WTC11 (cell line): ENCODE measurements around the gene DIP2A. TPM values are rescaled to one million over a fixed set of nuclear protein-coding genes. Genes with fewer than 3 reads are reported as not detected.

Source experiments
- ATAC-seq: fragments of 200-7000 bp; cut with Tn5 transposase; 2 replicates; pipeline ENCODE4 v1.10.0; 2021; ENCODE audit warnings: mild to moderate bottlenecking, moderate library complexity
- CTCF ChIA-PET: fragments of 300-600 bp; sonication (Branson Sonifier 250); formaldehyde crosslinking; loops from one replicate; lab custom pipeline; 2021; ENCODE audit warnings: antibody characterized with exemption; lab: Charles Lee
- POLR2A ChIA-PET: fragments of 350-600 bp; sonication (Branson Sonifier 250); formaldehyde crosslinking; loops from one replicate; lab custom pipeline; 2021; ENCODE audit warnings: antibody characterized with exemption; lab: Charles Lee
- DNase-seq: peaks from one replicate; pipeline ENCODE4 v3.0.0; 2021; ENCODE audit warnings: low spot score
- H3K27ac Mint-ChIP-seq: 2 replicates; pipeline ENCODE4 v1.8.0; 2021; ENCODE audit warnings: mixed read lengths
- H3K27me3 Mint-ChIP-seq: 2 replicates; pipeline ENCODE4 v1.8.0; 2021; ENCODE audit warnings: low read depth, mild to moderate bottlenecking, moderate library complexity, mixed read lengths
- H3K36me3 Mint-ChIP-seq: 2 replicates; pipeline ENCODE4 v1.8.0; 2021; ENCODE audit warnings: mixed read lengths
- H3K4me1 Mint-ChIP-seq: 2 replicates; pipeline ENCODE4 v1.8.0; 2022; ENCODE audit warnings: mixed read lengths
- H3K4me3 Mint-ChIP-seq: 2 replicates; pipeline ENCODE4 v1.8.0; 2021; ENCODE audit warnings: mild to moderate bottlenecking, moderate library complexity, mixed read lengths
- H3K9me3 Mint-ChIP-seq: 2 replicates; pipeline ENCODE4 v1.8.0; 2021; ENCODE audit warnings: mixed read lengths
- CREM ChIP-seq: sonication (generic); formaldehyde crosslinking; IDR thresholded peaks from 2 replicates; pipeline ENCODE4 v1.8.1; 2022; ENCODE audit warnings: mild to moderate bottlenecking, missing genetic modification reagents, moderate library complexity
- ELF4 ChIP-seq: sonication (generic); formaldehyde crosslinking; IDR thresholded peaks from 2 replicates; pipeline ENCODE4 v1.8.1; 2022; ENCODE audit warnings: low read depth, mild to moderate bottlenecking, moderate library complexity, missing genetic modification reagents
- ESRRA ChIP-seq: sonication (generic); formaldehyde crosslinking; IDR thresholded peaks from 2 replicates; pipeline ENCODE4 v1.8.1; 2022; ENCODE audit warnings: mild to moderate bottlenecking, missing genetic modification reagents, borderline replicate concordance
- FOXJ3 ChIP-seq: sonication (generic); formaldehyde crosslinking; IDR thresholded peaks from 2 replicates; pipeline ENCODE4 v1.9.0; 2021; ENCODE audit warnings: missing genetic modification reagents, mild to moderate bottlenecking, borderline replicate concordance
- IRF2 ChIP-seq: sonication (generic); formaldehyde crosslinking; IDR thresholded peaks from 2 replicates; pipeline ENCODE4 v1.8.0; 2022; ENCODE audit warnings: low read depth, missing genetic modification reagents, borderline replicate concordance
- JAZF1 ChIP-seq: fragments of 250-450 bp; sonication (Bioruptor Pico); IDR thresholded peaks from 2 replicates; pipeline ENCODE4 v1.9.0; 2021; ENCODE audit warnings: moderate library complexity, mild to moderate bottlenecking, inconsistent platforms
- MYBL2 ChIP-seq: sonication (generic); formaldehyde crosslinking; IDR thresholded peaks from 2 replicates; pipeline ENCODE4 v1.8.1; 2023; ENCODE audit warnings: mild to moderate bottlenecking, moderate library complexity, missing genetic modification reagents
- PRRX2 ChIP-seq: fragments of 250-450 bp; sonication (Bioruptor Pico); IDR thresholded peaks from 2 replicates; pipeline ENCODE4 v1.8.0; 2021; ENCODE audit warnings: mild to moderate bottlenecking
- RORB ChIP-seq: fragments of 250-450 bp; sonication (Bioruptor Pico); IDR thresholded peaks from 2 replicates; pipeline ENCODE4 v1.9.0; 2021; ENCODE audit warnings: mild to moderate bottlenecking
- SMAD4 ChIP-seq: sonication (generic); formaldehyde crosslinking; IDR thresholded peaks from 2 replicates; pipeline ENCODE4 v1.8.0; 2022; ENCODE audit warnings: mild to moderate bottlenecking, missing genetic modification reagents
- SP1 ChIP-seq: sonication (generic); formaldehyde crosslinking; conservative IDR thresholded peaks from 2 replicates; pipeline ENCODE4 v1.8.1; 2022; ENCODE audit warnings: missing genetic modification reagents
- TEAD4 ChIP-seq: sonication (generic); formaldehyde crosslinking; IDR thresholded peaks from 2 replicates; pipeline ENCODE4 v1.8.0; 2022; ENCODE audit warnings: mild to moderate bottlenecking, missing genetic modification reagents
- ZBTB21 ChIP-seq: sonication (generic); formaldehyde crosslinking; IDR thresholded peaks from 2 replicates; pipeline ENCODE4 v1.8.1; 2023; ENCODE audit warnings: mild to moderate bottlenecking, missing genetic modification reagents, borderline replicate concordance
- ZNF121 ChIP-seq: sonication (generic); formaldehyde crosslinking; IDR thresholded peaks from 2 replicates; pipeline ENCODE4 v1.8.0; 2023; ENCODE audit warnings: missing genetic modification reagents
- ZNF219 ChIP-seq: sonication (generic); formaldehyde crosslinking; IDR thresholded peaks from 2 replicates; pipeline ENCODE4 v1.8.0; 2023; ENCODE audit warnings: missing genetic modification reagents, mild to moderate bottlenecking, borderline replicate concordance
- ZNF232 ChIP-seq: sonication (generic); formaldehyde crosslinking; IDR thresholded peaks from 2 replicates; pipeline ENCODE4 v1.8.0; 2022; ENCODE audit warnings: mild to moderate bottlenecking, missing genetic modification reagents
- ZNF317 ChIP-seq: sonication (generic); formaldehyde crosslinking; IDR thresholded peaks from 2 replicates; pipeline ENCODE4 v1.8.1; 2023; ENCODE audit warnings: low read depth, mild to moderate bottlenecking, moderate library complexity, missing genetic modification reagents, borderline replicate concordance
- ZNF423 ChIP-seq: fragments of 250-450 bp; sonication (Bioruptor Pico); IDR thresholded peaks from 2 replicates; pipeline ENCODE4 v2.1.2; 2022; ENCODE audit warnings: mild to moderate bottlenecking, moderate library complexity
- total RNA-seq: library from RNA; stranded (reverse); gene quantifications from 3 replicates; pipeline ENCODE4 v1.2.3, GENCODE V29; 2021
- TF ChIP-seq, protein P1 (sequence below): sonication (generic); formaldehyde crosslinking; IDR thresholded peaks from 2 replicates; pipeline ENCODE4 v1.8.1; 2023; ENCODE audit warnings: mild to moderate bottlenecking, missing genetic modification reagents, moderate library complexity
- TF ChIP-seq, protein P2 (sequence below): sonication (generic); formaldehyde crosslinking; IDR thresholded peaks from 2 replicates; pipeline ENCODE4 v1.8.1; 2023; ENCODE audit warnings: mild to moderate bottlenecking, missing genetic modification reagents, moderate library complexity
- TF ChIP-seq, protein P3 (sequence below): sonication (generic); formaldehyde crosslinking; IDR thresholded peaks from 2 replicates; pipeline ENCODE4 v1.8.0; 2022; ENCODE audit warnings: mild to moderate bottlenecking, missing genetic modification reagents
- TF ChIP-seq, protein P4 (sequence below): sonication (generic); formaldehyde crosslinking; IDR thresholded peaks from 2 replicates; pipeline ENCODE4 v1.8.0; 2023; ENCODE audit warnings: missing genetic modification reagents, mild to moderate bottlenecking, borderline replicate concordance
- TF ChIP-seq, protein P5 (sequence below): fragments of 250-450 bp; sonication (Bioruptor Pico); IDR thresholded peaks from 2 replicates; pipeline ENCODE4 v1.9.0; 2021; ENCODE audit warnings: moderate library complexity, mild to moderate bottlenecking, inconsistent platforms, borderline replicate concordance
- TF ChIP-seq, protein P6 (sequence below): fragments of 200-600 bp; IDR thresholded peaks from 2 replicates; pipeline ENCODE4 v1.8.0; 2022; ENCODE audit warnings: antibody characterized with exemption

DIP2A gene
- total RNA-seq, 1 experiment from 2014 or later = 39.4 TPM

DNA sequence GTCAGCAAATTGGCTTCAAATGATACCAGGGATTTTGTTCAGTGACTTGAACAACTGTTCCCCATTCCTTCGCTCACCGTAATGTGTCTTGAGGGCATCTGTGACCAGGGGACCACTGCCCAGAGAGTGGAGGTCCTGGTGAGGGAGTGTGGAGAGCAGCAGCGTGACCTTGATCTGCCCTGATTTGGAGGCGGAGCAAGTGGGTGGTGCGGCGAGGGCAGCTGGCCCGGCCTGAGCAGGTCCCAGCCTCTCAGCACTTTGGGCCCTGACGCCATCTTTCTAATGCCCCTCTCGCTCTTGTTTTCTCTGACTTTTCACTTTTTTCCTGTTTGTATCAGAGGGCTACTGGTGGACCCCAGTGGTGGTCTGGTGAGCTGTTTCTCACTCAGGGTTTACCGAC lies 31.1 kb downstream of the DIP2A start:
- Mint-ChIP-seq H3K4me1 (peaks cover 3% of the 10 kb centered on the region; the same call in 1 of the 2 replicates), H3K4me3 (no peak overlapping the region)
- CTCF ChIA-PET = no interaction called here
- peak; percentile 25 for DNase-seq
- POLR2A ChIA-PET = no interaction called here
- TF ChIP-seq JAZF1 (CRISPR knock-in tag) = no peak
- TF ChIP-seq, protein P1, sequence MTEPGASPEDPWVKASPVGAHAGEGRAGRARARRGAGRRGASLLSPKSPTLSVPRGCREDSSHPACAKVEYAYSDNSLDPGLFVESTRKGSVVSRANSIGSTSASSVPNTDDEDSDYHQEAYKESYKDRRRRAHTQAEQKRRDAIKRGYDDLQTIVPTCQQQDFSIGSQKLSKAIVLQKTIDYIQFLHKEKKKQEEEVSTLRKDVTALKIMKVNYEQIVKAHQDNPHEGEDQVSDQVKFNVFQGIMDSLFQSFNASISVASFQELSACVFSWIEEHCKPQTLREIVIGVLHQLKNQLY (CRISPR knock-in tag) = no peak
- no peak for TF ChIP-seq PRRX2 (CRISPR knock-in tag)
- TF ChIP-seq, protein P2, sequence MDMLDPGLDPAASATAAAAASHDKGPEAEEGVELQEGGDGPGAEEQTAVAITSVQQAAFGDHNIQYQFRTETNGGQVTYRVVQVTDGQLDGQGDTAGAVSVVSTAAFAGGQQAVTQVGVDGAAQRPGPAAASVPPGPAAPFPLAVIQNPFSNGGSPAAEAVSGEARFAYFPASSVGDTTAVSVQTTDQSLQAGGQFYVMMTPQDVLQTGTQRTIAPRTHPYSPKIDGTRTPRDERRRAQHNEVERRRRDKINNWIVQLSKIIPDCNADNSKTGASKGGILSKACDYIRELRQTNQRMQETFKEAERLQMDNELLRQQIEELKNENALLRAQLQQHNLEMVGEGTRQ (CRISPR knock-in tag) = no peak
- TF ChIP-seq ELF4 (CRISPR knock-in tag) = no peak
- TF ChIP-seq, protein P3, sequence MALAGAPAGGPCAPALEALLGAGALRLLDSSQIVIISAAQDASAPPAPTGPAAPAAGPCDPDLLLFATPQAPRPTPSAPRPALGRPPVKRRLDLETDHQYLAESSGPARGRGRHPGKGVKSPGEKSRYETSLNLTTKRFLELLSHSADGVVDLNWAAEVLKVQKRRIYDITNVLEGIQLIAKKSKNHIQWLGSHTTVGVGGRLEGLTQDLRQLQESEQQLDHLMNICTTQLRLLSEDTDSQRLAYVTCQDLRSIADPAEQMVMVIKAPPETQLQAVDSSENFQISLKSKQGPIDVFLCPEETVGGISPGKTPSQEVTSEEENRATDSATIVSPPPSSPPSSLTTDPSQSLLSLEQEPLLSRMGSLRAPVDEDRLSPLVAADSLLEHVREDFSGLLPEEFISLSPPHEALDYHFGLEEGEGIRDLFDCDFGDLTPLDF (CRISPR knock-in tag) = no peak
- TF ChIP-seq SMAD4 = no peak
- TF ChIP-seq RORB = no peak
- no peak for TF ChIP-seq IRF2 (CRISPR knock-in tag)
- TF ChIP-seq ZBTB21 (CRISPR knock-in tag) = no peak
- no peak for TF ChIP-seq ZNF232 (CRISPR knock-in tag)
- no peak for TF ChIP-seq ESRRA (CRISPR knock-in tag)
- no peak for TF ChIP-seq ZNF317 (CRISPR knock-in tag)
- TF ChIP-seq, all 79 proteins: peak for 0
- Mint-ChIP-seq H3K36me3 (peaks cover 14% of the 10 kb centered on the region), H3K27ac (peak overlapping the region; percentile 59), H3K9me3 (no peaks in the 10 kb centered on the region), H3K27me3 (no peaks in the 10 kb centered on the region)
- peak; percentile 43; the same call in 1 of the 2 replicates for ATAC-seq

DNA sequence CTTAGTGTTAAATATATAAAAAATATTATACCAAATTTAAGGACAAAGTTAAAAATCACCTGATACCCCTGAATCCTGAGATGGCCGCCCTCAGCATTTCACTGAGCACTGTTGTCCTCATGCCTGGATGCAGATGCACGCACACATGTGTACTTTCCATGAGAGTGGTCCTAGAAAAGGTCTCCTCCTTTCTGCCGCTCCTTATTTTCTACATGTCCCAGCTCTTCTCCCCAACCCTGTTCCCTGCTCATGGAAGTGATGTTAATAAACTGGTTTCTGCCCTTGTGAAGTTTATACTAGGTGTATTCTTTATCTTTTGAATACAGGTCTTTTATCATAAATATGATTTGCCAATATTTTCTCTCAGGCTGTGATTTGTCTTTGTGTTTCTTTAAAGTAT lies 32.9 kb downstream of the DIP2A start:
- no peaks in the 10 kb centered on the region for H3K27me3 Mint-ChIP-seq
- peaks cover 5% of the 10 kb centered on the region for H3K36me3 Mint-ChIP-seq
- ATAC-seq (no peak), DNase-seq (no peak)
- H3K9me3 Mint-ChIP-seq = no peaks in the 10 kb centered on the region
- CTCF ChIA-PET = no interaction called here
- no peak overlapping the region for H3K27ac Mint-ChIP-seq
- H3K4me3 Mint-ChIP-seq = no peak overlapping the region
- POLR2A ChIA-PET = no interaction called here
- peaks cover 3% of the 10 kb centered on the region; the same call in 1 of the 2 replicates for H3K4me1 Mint-ChIP-seq
- TF ChIP-seq FOXJ3 (CRISPR knock-in tag) (no peak), SP1 (CRISPR knock-in tag) (no peak), ZNF121 (CRISPR knock-in tag) (no peak), ZNF423 (CRISPR knock-in tag) (no peak), TEAD4 (CRISPR knock-in tag) (no peak), CREM (CRISPR knock-in tag) (no peak), MYBL2 (CRISPR knock-in tag) (no peak), ZNF219 (CRISPR knock-in tag) (no peak)
- TF ChIP-seq, protein P4, sequence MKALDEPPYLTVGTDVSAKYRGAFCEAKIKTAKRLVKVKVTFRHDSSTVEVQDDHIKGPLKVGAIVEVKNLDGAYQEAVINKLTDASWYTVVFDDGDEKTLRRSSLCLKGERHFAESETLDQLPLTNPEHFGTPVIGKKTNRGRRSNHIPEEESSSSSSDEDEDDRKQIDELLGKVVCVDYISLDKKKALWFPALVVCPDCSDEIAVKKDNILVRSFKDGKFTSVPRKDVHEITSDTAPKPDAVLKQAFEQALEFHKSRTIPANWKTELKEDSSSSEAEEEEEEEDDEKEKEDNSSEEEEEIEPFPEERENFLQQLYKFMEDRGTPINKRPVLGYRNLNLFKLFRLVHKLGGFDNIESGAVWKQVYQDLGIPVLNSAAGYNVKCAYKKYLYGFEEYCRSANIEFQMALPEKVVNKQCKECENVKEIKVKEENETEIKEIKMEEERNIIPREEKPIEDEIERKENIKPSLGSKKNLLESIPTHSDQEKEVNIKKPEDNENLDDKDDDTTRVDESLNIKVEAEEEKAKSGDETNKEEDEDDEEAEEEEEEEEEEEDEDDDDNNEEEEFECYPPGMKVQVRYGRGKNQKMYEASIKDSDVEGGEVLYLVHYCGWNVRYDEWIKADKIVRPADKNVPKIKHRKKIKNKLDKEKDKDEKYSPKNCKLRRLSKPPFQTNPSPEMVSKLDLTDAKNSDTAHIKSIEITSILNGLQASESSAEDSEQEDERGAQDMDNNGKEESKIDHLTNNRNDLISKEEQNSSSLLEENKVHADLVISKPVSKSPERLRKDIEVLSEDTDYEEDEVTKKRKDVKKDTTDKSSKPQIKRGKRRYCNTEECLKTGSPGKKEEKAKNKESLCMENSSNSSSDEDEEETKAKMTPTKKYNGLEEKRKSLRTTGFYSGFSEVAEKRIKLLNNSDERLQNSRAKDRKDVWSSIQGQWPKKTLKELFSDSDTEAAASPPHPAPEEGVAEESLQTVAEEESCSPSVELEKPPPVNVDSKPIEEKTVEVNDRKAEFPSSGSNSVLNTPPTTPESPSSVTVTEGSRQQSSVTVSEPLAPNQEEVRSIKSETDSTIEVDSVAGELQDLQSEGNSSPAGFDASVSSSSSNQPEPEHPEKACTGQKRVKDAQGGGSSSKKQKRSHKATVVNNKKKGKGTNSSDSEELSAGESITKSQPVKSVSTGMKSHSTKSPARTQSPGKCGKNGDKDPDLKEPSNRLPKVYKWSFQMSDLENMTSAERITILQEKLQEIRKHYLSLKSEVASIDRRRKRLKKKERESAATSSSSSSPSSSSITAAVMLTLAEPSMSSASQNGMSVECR (CRISPR knock-in tag) = no peak
- TF ChIP-seq, protein P5, sequence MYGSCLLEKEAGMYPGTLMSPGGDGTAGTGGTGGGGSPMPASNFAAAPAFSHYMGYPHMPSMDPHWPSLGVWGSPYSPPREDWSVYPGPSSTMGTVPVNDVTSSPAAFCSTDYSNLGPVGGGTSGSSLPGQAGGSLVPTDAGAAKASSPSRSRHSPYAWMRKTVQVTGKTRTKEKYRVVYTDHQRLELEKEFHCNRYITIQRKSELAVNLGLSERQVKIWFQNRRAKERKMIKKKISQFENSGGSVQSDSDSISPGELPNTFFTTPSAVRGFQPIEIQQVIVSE (CRISPR knock-in tag) = no peak
- TF ChIP-seq, protein P6, sequence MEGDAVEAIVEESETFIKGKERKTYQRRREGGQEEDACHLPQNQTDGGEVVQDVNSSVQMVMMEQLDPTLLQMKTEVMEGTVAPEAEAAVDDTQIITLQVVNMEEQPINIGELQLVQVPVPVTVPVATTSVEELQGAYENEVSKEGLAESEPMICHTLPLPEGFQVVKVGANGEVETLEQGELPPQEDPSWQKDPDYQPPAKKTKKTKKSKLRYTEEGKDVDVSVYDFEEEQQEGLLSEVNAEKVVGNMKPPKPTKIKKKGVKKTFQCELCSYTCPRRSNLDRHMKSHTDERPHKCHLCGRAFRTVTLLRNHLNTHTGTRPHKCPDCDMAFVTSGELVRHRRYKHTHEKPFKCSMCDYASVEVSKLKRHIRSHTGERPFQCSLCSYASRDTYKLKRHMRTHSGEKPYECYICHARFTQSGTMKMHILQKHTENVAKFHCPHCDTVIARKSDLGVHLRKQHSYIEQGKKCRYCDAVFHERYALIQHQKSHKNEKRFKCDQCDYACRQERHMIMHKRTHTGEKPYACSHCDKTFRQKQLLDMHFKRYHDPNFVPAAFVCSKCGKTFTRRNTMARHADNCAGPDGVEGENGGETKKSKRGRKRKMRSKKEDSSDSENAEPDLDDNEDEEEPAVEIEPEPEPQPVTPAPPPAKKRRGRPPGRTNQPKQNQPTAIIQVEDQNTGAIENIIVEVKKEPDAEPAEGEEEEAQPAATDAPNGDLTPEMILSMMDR = no peak
